ENCODE data around the gene CEP128.

Gene CEP128

GRCh38 chr14:80465546-80466220, 475.9 kb downstream of the CEP128 start:
- no peak for DNase-seq

DNA sequence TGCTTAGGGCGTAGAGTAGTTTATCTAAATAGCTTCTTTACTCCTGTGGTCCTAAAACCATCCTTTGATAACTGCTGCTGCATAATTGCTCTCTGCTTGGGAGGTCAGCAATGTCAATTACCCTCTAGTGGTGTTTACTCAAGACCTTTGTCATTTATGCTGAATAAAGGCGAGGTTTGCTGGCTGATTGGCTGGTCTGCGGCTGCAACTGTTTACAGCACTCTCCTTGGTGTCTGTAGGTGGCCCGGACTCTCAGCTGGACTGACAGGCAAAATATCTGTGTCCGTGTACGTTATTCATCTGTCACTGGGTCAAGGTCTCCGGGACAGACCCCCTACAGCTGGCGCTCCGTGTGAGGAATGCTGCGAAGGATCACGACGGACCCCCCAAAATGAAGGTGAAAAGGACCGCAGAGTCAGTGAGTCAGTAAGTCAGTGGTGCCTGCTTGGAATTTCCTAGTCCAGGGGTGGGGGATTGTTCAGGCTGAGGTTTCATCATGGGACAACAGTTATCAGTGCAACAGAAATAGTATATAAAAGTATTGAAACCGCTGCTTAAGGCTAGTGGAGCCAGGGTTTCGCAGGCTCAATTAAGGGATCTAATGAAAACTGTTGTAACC, 476.9 kb downstream of the CEP128 start:
- no peak for DNase-seq

DNA sequence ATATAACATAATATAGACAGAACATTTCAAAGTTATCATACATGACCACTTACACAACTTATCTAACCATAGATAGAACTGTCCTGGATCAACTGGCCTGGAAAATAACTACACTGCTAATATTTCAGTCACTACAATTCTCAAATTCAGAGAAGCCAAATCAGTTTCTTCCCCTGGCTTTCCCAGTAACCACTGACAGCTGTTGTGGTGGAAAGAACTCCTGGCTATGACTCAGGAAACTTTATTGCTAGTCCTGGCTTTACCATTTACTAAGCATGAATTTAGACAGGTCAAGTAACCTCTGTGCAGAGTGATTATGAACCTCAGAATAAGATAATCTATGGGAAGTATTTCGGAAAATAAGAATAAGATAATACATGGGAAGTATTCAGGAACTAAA, 485.3 kb downstream of the CEP128 start:
- no peak for DNase-seq

DNA sequence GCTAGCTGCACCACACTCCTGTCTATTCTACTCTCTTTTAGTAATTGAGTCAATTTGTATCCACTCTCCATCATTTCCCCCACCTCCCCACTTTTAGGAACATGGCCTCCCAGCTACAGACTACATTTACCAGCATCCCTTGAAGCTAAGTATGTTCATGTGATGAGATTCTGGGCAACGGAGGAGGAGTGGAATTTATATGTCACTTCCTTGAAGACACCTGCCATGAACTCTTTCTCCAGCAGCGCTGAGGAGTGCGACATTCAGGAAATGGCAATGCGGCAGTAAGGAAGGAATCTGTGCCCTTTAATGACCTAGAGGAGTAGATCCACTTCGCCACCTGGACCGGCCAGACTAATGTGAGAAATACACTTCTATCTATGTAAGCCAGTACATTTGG, 486.5 kb downstream of the CEP128 start:
- no peak for DNase-seq

- DNase-seq, result no peak
Measured at GRCh38 chr14:80448267-80448666, 493.3 kb downstream of the CEP128 start.

GRCh38 chr14:80447392-80447791, 494.1 kb downstream of the CEP128 start:
- DNase-seq, result no peak
